PFSK-1 (cell line): ENCODE results near the gene PDGFC.

ENCODE experiments used
- POLR2AphosphoS5 ChIP-seq: IDR thresholded peaks from 2 replicates; pipeline ENCODE4 v1.6.1; 2012; ENCODE audit warnings: low read depth, mild to moderate bottlenecking, control low read depth, low read length, moderate library complexity
- SIN3A ChIP-seq: IDR thresholded peaks from 2 replicates; pipeline ENCODE4 v1.6.1; 2012; ENCODE audit warnings: mild to moderate bottlenecking, low read length, moderate library complexity, borderline replicate concordance; ENCODE audit not compliant: insufficient read depth
- TAF1 ChIP-seq: IDR thresholded peaks from 2 replicates; pipeline ENCODE4 v1.6.1; 2012; ENCODE audit warnings: low read length, control low read depth, borderline replicate concordance; ENCODE audit not compliant: insufficient read depth
- TF ChIP-seq, protein P1 (sequence below), 2 experiments: IDR thresholded peaks; 2 replicates each; pipeline versions ENCODE4 v1.6.1 to v1.8.0; 2011 to 2012; ENCODE audit warnings: low read depth in 2 of 2, low read length in 2 of 2, control low read depth in 1 of 2, inconsistent platforms in 1 of 2, mild to moderate bottlenecking in 1 of 2, moderate library complexity in 1 of 2; ENCODE audit not compliant: insufficient read depth in 1 of 2

GRCh38 chr4:156773648-156774357, 197.8 kb downstream of the PDGFC start:
- TF ChIP-seq TAF1 (no peak), POLR2AphosphoS5 (no peak), SIN3A (no peak)
- TF ChIP-seq, protein P1, sequence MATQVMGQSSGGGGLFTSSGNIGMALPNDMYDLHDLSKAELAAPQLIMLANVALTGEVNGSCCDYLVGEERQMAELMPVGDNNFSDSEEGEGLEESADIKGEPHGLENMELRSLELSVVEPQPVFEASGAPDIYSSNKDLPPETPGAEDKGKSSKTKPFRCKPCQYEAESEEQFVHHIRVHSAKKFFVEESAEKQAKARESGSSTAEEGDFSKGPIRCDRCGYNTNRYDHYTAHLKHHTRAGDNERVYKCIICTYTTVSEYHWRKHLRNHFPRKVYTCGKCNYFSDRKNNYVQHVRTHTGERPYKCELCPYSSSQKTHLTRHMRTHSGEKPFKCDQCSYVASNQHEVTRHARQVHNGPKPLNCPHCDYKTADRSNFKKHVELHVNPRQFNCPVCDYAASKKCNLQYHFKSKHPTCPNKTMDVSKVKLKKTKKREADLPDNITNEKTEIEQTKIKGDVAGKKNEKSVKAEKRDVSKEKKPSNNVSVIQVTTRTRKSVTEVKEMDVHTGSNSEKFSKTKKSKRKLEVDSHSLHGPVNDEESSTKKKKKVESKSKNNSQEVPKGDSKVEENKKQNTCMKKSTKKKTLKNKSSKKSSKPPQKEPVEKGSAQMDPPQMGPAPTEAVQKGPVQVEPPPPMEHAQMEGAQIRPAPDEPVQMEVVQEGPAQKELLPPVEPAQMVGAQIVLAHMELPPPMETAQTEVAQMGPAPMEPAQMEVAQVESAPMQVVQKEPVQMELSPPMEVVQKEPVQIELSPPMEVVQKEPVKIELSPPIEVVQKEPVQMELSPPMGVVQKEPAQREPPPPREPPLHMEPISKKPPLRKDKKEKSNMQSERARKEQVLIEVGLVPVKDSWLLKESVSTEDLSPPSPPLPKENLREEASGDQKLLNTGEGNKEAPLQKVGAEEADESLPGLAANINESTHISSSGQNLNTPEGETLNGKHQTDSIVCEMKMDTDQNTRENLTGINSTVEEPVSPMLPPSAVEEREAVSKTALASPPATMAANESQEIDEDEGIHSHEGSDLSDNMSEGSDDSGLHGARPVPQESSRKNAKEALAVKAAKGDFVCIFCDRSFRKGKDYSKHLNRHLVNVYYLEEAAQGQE (IDR thresholded peaks at IDR 0.05; ENCODE audit: insufficient read depth in 1 of 2, low read depth in 2 of 2, low read length in 2 of 2): no peak
